ENCODE data around the gene BYSL. TPM values are rescaled to one million over a fixed set of nuclear protein-coding genes. Genes with fewer than 3 reads are reported as not detected.

Gene BYSL
- polyA plus RNA-seq, 1 donor (not counting 4 experiments of a cell fraction or from before 2014, with no cell fraction given), result 34.3 TPM

DNA sequence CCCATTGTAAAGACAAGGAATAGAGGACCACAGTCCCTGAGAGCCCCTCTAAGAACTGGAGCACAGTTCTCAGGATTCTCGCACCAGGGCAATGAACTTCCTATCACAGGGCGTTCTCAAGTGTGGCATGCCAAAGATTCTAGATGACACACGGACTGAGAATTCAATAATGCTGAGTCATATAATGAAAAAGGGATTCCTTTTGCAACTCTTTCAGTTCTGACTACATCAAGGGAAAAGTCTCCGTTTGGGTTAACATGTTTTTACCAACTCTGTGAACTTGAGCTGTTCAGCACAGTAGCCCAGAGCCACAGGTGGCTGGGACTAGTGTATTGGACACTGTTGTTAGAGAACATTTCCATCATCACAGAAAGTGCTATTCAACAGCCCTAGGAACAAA, 3.8 kb upstream of the BYSL start:
- Histone ChIP-seq H3K9me1 (ENCODE audit: control insufficient read depth, extremely low read depth, insufficient read depth, low read length) (peaks cover 4% of the 10 kb centered on the region), H4K20me1 (ENCODE audit: control insufficient read depth, extremely low read depth, insufficient read depth, low read length) (no peaks in the 10 kb centered on the region), H3K9me3 (ENCODE audit: control insufficient read depth, low read depth, low read length) (no peaks in the 10 kb centered on the region), H3K36me3 (ENCODE audit: control insufficient read depth in 2 of 2, extremely low read depth in 1 of 2, insufficient read depth in 2 of 2, low read length in 2 of 2) (peaks cover 15 to 20% of the 10 kb centered on the region in 2 experiments), H3K79me2 (ENCODE audit: control insufficient read depth, insufficient read depth, low read length) (peaks cover 49% of the 10 kb centered on the region), H2AFZ (ENCODE audit: control insufficient read depth, low read length) (peak overlapping the region; percentile 56), H3K4me2 (ENCODE audit: control insufficient read depth, extremely low read depth, insufficient read depth, low read depth, low read length) (peak overlapping the region; percentile 76), H3K27me3 (ENCODE audit: control insufficient read depth, extremely low read depth, insufficient read depth, low read length) (no peaks in the 10 kb centered on the region), H3K4me1 (ENCODE audit: control insufficient read depth, extremely low read depth, insufficient read depth, low read length) (peaks cover 30% of the 10 kb centered on the region), H3K4me3 (ENCODE audit: control insufficient read depth in 2 of 3, extremely low read depth in 1 of 3, insufficient read depth in 2 of 3, low read depth in 1 of 3, low read length in 3 of 3) (peak overlapping the region in 1 of 3 experiments; percentile 37), H3K27ac (ENCODE audit: control insufficient read depth, insufficient read depth, low read length) (peak overlapping the region; percentile 77), H3K9ac (ENCODE audit: control insufficient read depth, extremely low read depth, insufficient read depth, low read length) (peak overlapping the region; percentile 18)
- DNase-seq (ENCODE audit: low read depth, low spot score), result peak; percentile 61
- TF ChIP-seq, protein P1, sequence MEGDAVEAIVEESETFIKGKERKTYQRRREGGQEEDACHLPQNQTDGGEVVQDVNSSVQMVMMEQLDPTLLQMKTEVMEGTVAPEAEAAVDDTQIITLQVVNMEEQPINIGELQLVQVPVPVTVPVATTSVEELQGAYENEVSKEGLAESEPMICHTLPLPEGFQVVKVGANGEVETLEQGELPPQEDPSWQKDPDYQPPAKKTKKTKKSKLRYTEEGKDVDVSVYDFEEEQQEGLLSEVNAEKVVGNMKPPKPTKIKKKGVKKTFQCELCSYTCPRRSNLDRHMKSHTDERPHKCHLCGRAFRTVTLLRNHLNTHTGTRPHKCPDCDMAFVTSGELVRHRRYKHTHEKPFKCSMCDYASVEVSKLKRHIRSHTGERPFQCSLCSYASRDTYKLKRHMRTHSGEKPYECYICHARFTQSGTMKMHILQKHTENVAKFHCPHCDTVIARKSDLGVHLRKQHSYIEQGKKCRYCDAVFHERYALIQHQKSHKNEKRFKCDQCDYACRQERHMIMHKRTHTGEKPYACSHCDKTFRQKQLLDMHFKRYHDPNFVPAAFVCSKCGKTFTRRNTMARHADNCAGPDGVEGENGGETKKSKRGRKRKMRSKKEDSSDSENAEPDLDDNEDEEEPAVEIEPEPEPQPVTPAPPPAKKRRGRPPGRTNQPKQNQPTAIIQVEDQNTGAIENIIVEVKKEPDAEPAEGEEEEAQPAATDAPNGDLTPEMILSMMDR (optimal IDR thresholded peaks at IDR 0.05 in 1 of 3, IDR thresholded peaks at IDR 0.05 in 1 of 3, conservative IDR thresholded peaks at IDR 0.05 in 1 of 3; ENCODE audit: extremely low read depth in 1 of 3, insufficient read depth in 2 of 3, low read length in 3 of 3), result no peak
- no peak for TF ChIP-seq EZH2 (IDR thresholded peaks at IDR 0.05; ENCODE audit: low read length)
- peak; percentile 81 for FAIRE-seq
- dilution Hi-C loops (cut with MboI; ENCODE audit: extremely low pct_ligation_motif_present, low sequenced_read_pairs), result no loop called here

DNA sequence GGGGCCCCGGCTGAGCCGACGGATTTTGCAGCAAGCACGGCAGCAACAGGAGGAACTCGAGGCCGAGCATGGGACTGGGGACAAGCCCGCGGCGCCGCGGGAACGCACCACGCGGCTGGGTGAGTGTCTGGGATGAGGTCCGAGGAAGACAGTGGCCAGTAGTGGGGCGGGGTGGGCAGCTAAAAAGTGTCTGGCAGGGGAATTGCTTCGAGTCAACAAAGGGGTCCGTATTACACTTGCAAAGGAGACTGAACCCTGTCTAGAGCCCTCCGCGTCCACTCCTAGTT, 356 bp downstream of the BYSL start:
- Histone ChIP-seq H3K4me3 (ENCODE audit: control insufficient read depth in 2 of 3, extremely low read depth in 1 of 3, insufficient read depth in 2 of 3, low read depth in 1 of 3, low read length in 3 of 3) (peak overlapping the region; percentile 90 to 100 (median 95)), H3K4me2 (ENCODE audit: control insufficient read depth, extremely low read depth, insufficient read depth, low read depth, low read length) (peak overlapping the region; percentile 82), H3K79me2 (ENCODE audit: control insufficient read depth, insufficient read depth, low read length) (peaks cover 68% of the 10 kb centered on the region), H3K27ac (ENCODE audit: control insufficient read depth, insufficient read depth, low read length) (peak overlapping the region; percentile 100), H3K27me3 (ENCODE audit: control insufficient read depth, extremely low read depth, insufficient read depth, low read length) (no peaks in the 10 kb centered on the region), H2AFZ (ENCODE audit: control insufficient read depth, low read length) (peak overlapping the region; percentile 99), H3K4me1 (ENCODE audit: control insufficient read depth, extremely low read depth, insufficient read depth, low read length) (peaks cover 37% of the 10 kb centered on the region), H3K9me1 (ENCODE audit: control insufficient read depth, extremely low read depth, insufficient read depth, low read length) (peaks cover 2% of the 10 kb centered on the region), H3K36me3 (ENCODE audit: control insufficient read depth in 2 of 2, extremely low read depth in 1 of 2, insufficient read depth in 2 of 2, low read length in 2 of 2) (peaks cover 3 to 23% of the 10 kb centered on the region in 2 experiments), H3K9me3 (ENCODE audit: control insufficient read depth, low read depth, low read length) (no peaks in the 10 kb centered on the region), H4K20me1 (ENCODE audit: control insufficient read depth, extremely low read depth, insufficient read depth, low read length) (peaks cover 3% of the 10 kb centered on the region), H3K9ac (ENCODE audit: control insufficient read depth, extremely low read depth, insufficient read depth, low read length) (peak overlapping the region; percentile 100)
- TF ChIP-seq, protein P1 (optimal IDR thresholded peaks at IDR 0.05 in 1 of 3, IDR thresholded peaks at IDR 0.05 in 1 of 3, conservative IDR thresholded peaks at IDR 0.05 in 1 of 3; ENCODE audit: extremely low read depth in 1 of 3, insufficient read depth in 2 of 3, low read length in 3 of 3), result no peak
- no peak for TF ChIP-seq EZH2 (IDR thresholded peaks at IDR 0.05; ENCODE audit: low read length)
- FAIRE-seq (no peak), DNase-seq (ENCODE audit: low read depth, low spot score) (no peak)
- dilution Hi-C loops (cut with MboI; ENCODE audit: extremely low pct_ligation_motif_present, low sequenced_read_pairs), result no loop called here
